Ammon's horn (tissue), 1 donor: Measurements from ENCODE around the gene TERC.

Experiments used
- DNase-seq: peaks from one replicate; pipeline ENCODE4 v3.0.0-alpha.2; 2016; ENCODE audit warnings: low spot score

Gene TERC

GRCh38 chr3:169764882-169765612 is at the start of gene TERC:
Gene TERC, minus strand, starts transcription at chr3:169765060.
- DNase-seq, result peak; percentile 93

- DNase-seq, result no peak
These were observed 49.1 kb upstream of the TERC start for GRCh38 chr3:169813757-169814517.

- no peak for DNase-seq
These were observed 48.4 kb upstream of the TERC start for GRCh38 chr3:169813278-169813677.

GRCh38 chr3:169812332-169813235 is 47.7 kb upstream of the TERC start, which contains the start of the genes LRRC34 and LRRIQ4:
Gene LRRC34, minus strand, starts transcription at chr3:169812904. Its CDS starts 356 bp downstream, at chr3:169812548.
Gene LRRIQ4, plus strand, starts transcription at chr3:169812870. Its CDS starts 9,052 bp downstream, at chr3:169821922.
- peak; percentile 74 for DNase-seq

- DNase-seq, result peak; percentile 52
These were observed 46.9 kb upstream of the TERC start for GRCh38 chr3:169811631-169812331.

DNA sequence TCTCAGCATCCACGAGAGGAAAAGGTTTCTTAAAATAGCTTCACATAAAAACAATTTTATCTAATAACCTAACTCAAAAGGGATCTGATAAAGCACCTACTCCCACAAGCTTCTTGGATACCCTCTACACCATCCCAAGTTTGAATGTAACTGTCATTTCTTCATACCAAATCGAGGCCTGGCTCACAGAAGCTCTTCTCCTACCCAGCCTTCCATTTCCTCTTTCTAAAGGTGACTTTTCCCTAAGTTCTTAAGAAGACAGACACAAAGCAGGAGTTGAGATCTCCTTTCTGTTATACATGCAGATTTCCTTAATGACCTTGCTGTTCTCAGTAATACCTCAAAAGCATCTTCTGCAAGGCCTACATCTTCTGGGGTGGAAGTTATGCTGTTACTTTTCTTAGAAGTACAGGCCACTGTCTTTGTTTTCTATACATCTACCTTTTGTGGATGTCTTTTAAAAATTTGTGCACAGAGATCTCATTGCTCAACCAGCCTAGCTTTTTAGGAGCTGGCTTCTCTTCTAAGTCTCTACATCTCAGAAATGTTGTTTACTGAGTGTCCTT is 44.5 kb upstream of the TERC start:
- no peak for DNase-seq

- no peak for DNase-seq
These were observed 39.8 kb upstream of the TERC start for GRCh38 chr3:169804681-169805080.

DNA sequence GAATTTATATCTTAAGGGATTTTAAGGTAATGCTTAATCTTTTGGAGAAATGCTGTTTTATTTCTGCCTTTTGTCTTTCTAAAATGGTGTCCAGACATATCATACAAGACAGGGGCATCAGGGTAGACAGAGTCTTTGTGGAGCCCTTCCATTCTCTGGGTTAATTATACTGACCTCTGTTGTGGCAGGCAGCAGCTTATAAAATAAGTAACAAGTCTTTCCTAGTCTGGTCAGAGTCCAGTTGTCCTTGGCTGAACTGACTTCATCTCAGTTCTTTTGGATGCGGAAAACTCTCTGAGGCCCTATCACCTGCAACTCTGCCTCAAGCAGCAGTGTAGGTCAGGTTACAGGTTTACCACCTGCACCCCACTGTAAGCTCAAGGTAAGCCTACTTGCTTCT is 27.5 kb upstream of the TERC start:
- no peak for DNase-seq

DNA sequence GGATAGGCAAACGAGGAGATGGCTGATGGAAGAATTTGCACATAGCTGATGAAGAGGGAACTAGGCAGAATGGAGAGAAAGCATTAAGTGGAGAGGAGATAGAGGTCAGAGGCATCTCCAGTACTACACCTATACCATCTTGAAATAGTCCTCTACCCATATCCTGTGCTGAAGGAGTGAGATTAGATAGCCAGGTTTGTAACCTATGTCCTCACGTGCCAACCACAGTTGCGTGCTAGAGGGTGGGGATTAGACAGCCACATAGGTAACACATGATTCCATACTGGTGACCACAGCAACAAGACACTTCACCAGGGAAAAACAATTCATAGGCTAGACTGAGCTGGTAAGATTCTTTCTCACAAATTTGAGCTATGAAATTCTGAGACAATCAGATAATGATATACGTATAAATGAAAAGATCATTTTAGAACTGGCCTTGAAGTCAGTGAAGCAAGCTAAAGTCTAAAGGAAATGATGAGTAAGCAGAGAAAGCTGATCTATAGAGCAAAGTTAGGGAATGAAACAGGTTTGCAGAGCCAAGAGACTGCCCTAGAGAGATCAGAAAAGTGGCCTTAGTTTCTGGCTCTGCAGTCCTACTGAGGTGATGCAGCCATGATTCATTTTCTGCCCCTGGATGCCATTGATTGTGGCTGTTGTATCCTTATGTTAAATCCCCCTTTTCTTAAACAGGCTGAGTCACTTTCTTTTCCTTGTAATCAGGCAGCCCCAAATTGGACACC is 26.0 kb upstream of the TERC start:
- DNase-seq, result no peak

DNA sequence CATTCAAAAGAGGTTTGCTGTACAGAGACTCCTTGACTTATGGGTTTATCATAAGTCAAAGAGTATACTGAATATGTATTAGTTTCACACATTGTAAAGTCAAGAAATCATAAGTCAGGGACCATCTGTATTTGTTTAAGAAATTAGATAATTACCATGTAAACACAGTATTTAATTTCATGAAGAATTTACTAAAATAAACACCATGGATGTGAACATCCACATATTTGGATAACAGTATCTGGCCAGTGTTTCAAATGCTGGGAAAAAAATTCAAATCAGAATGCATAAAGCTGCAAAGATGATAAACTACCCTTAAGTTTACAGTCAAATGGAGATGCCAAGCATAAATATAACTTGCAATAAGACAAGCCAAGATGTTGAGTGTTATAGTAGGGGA is 25.4 kb upstream of the TERC start:
- DNase-seq, result no peak

- no peak for DNase-seq
These were observed 22.9 kb upstream of the TERC start for GRCh38 chr3:169787791-169788190.

- no peak for DNase-seq
These were observed 22.3 kb upstream of the TERC start for GRCh38 chr3:169787120-169787519.

DNA sequence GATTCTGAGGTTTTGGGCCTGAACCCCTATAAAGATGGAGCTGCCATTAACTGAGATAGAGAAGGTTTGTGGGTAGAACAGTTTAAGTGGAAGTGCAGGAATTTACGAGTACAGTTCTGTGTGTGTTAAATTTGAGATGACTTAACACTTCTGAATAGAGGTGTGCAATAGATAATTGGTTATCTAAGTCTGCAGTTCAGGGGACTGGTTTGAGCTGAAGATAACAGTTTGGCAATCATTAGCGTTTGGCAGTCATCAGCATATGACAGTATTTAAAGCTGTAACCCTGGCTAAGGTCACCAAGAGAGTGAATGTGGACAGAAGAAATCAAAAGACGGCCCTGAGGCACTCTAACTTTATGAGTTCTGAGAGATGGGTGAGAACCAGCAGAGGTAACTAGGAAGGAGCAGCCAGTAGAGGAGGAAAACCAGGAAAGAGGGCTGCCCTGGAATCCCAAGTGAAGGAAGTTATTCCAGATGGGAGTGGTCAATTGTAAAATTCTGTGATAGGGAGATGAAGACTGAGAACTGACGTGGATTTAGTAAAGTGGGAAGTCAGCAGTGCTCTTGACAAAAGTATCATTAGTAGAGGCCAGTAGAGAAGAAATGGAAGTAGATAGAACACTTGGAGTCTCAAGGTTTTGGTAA is 16.5 kb upstream of the TERC start:
- no peak for DNase-seq

GRCh38 chr3:169780742-169781141 is 15.9 kb upstream of the TERC start:
- DNase-seq, result no peak

DNA sequence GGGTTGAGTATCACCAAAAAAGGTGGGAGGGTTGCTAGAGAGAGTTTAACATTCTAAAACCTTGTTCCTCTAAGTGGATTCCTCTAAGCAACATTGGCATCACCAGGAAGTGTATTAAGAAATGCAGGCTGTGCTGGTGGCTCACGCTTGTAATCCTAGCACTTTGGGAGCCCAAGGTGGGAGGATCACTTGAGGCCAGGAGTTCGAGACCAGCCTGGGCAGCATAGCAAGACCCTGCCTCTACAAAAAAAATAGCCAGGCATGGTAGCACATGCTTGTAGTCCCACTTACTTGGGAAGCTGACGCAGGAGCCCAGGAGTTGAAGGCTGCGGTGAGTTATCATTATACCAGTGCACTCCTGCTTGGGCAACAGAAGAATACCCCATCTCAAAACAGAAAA is 13.0 kb upstream of the TERC start:
- DNase-seq, result no peak

GRCh38 chr3:169774186-169774585 is 9.3 kb upstream of the TERC start:
- DNase-seq, result no peak

DNA sequence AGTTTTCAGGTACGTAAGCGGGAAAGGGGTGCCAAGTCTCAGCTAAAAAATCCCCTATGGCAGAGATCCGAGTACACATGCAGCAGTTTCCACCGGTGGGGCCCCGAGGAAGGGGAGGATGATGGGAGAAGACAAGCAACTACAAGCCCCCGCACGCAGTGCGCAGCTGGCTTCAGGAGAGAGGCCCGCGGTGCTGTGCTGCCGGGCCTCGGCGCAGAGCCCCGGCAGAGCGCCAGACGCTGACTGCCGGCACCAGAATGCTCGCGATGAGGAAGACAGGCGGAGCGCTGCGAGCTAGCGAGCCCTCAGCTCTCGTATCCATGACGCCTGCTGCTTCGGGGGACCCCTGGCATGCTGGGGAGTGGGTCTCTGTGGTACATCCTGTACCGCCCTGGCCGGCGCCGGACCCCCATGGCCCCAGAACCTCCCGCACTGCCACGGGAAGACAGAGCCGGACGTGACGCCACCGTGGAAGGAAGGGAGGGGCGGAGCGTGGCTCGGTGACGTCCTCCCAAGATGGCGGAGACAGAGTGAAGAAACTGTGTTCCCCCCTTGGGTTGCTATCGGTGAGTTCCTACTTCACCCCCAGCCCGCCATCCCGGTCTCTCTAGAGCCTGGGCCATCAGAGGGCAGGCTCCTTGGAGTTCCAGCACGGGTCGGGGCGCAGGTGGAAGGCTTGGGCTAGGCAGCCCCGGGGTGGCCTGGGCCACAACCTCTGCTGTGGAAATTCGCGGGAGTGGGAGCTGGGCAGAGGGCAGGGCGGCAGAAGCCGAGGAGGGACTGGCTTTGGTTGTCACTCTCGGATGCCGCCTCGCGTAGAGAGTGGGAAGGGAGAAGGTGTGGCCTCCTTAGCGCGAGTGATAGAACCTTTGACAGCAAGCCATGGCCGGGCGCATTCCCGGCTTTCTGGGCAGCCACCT is 8.3 kb upstream of the TERC start, which contains the start of gene MYNN:
Gene MYNN, plus strand, starts transcription at position 500 of the 920 bp plus-strand sequence. CDS start 900 bp downstream, outside the sequence.
- DNase-seq, result peak; percentile 98

DNA sequence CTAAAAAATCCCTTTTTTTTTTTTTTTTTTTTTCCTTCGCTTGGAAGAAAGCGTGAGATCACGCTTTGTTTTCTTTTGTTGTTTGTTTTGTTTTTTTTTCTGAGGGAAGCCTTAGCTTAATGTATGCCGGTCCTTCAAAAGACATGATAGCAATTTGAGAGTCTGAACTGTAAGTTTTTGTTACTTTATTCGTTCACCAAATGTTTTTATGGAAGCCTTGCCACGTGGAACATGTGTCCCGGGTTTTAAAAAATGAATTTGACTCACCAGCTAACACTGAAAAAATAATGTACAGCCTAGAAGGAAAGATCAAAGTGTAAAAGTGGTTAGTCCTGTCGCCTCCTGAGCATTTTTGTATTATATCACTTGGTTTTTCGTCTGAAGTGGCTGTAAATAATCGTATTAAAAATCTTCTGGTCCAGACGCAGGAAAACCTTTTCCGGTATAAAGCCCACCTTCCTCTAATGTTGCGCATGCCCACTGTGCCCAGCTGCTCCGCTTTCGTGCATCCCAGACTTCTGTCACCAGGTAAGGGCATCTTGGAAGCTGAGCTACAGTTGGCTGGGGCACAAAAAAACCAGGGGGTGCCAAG is 7.5 kb upstream of the TERC start:
- peak; percentile 83 for DNase-seq
